HCT116 (cell line): ENCODE results near the gene BAD. TPM values are rescaled to one million over a fixed set of nuclear protein-coding genes. Genes with fewer than 3 reads are reported as not detected.
"Not testable (repeated sequence)": the region's sequence is repeated elsewhere in the genome, so short reads cannot be mapped to it uniquely, and the experiment has no call there.

Experiments
- ATAC-seq: fragments of 200-7000 bp; cut with Tn5 transposase; 2 replicates; pipeline ENCODE4 v1.9.1; 2020; ENCODE audit warnings: mild to moderate bottlenecking, moderate library complexity
- BruUV-seq: library from RNA; stranded (reverse); fragments of 400-500 nt; replicated peaks from 2 replicates; lab custom pipeline; 2021; lab: Mats Ljungman, UMichigan
- CTCF ChIA-PET: fragments of 300-600 bp; sonication (Branson Sonifier 250); formaldehyde crosslinking; loops from one replicate; lab custom pipeline; 2021; ENCODE audit warnings: antibody characterized with exemption; lab: Charles Lee
- POLR2A ChIA-PET: fragments of 300-600, 350-600 bp; sonication (Branson Sonifier 250); formaldehyde crosslinking; loops from one replicate; lab custom pipeline; 2021; ENCODE audit warnings: antibody characterized with exemption; lab: Charles Lee
- RAD21 ChIA-PET, 2 experiments: fragments of 300-600 bp; sonication (Branson Sonifier 250); formaldehyde crosslinking; loops; one replicate each; lab custom pipeline; 2023; ENCODE audit warnings: low total read pairs in 2 of 2; ENCODE audit not compliant: uncharacterized antibody in 2 of 2, unreplicated experiment in 2 of 2, low non-redundant PET in 1 of 2; lab: Charles Lee
- DNase-seq: peaks from one replicate; pipeline ENCODE4 v3.0.0-alpha.2; 2010; ENCODE audit warnings: low read depth, low spot score
- H2AFZ ChIP-seq: fragments of 200-600 bp; shearing (Covaris generic), sonication (generic); 2 replicates; pipeline ENCODE4 v1.6.1; 2017; ENCODE audit warnings: low read depth, mixed run types, mixed read lengths, antibody characterized with exemption, low read length; ENCODE audit not compliant: poor library complexity, severe bottlenecking
- H3K27ac ChIP-seq: 2 replicates; pipeline ENCODE4 v1.5.1; 2012; ENCODE audit warnings: low read depth, low read length
- H3K27me3 ChIP-seq: fragments of 200-600 bp; sonication (generic); 2 replicates; pipeline ENCODE4 v1.6.1; 2016; ENCODE audit warnings: mixed run types, low read length, mixed read lengths; ENCODE audit not compliant: insufficient read depth
- H3K36me3 ChIP-seq, 2 experiments: fragments of 200-500 bp in 1 of 2; fragments of 200-600 bp in 1 of 2; sonication (Bioruptor generic) in 1 of 2; sonication (generic) in 1 of 2; 2 replicates each; pipeline versions ENCODE4 v1.5.1 to v1.6.1; 2014 to 2016; ENCODE audit warnings: low read length in 2 of 2, inconsistent platforms in 1 of 2, mixed read lengths in 1 of 2, mixed run types in 1 of 2; ENCODE audit not compliant: insufficient read depth in 2 of 2, control insufficient read depth in 1 of 2
- H3K4me1 ChIP-seq, 2 experiments: fragments of 200-600 bp in 1 of 2; sonication (generic) in 1 of 2; 2 replicates each; pipeline versions ENCODE4 v1.5.1 to v1.6.1; 2012 to 2017; ENCODE audit warnings: low read length in 2 of 2, inconsistent platforms in 1 of 2, mild to moderate bottlenecking in 1 of 2, mixed read lengths in 1 of 2, mixed run types in 1 of 2, moderate library complexity in 1 of 2; ENCODE audit not compliant: insufficient read depth in 2 of 2, control insufficient read depth in 1 of 2
- H3K4me2 ChIP-seq: fragments of 200-600 bp; sonication (generic); 2 replicates; pipeline ENCODE4 v1.6.1; 2017; ENCODE audit warnings: mixed run types, low read length, mixed read lengths
- H3K4me3 ChIP-seq, 2 experiments: fragments of 200-600 bp in 1 of 2; sonication (generic) in 1 of 2; replicated peaks in 1 of 2; 2 replicates each; pipeline ENCODE4 v1.5.1; 2011 to 2016; ENCODE audit warnings: low read length in 2 of 2, control low read depth in 1 of 2, low read depth in 1 of 2, mild to moderate bottlenecking in 1 of 2, mixed read lengths in 1 of 2, mixed run types in 1 of 2
- H3K79me2 ChIP-seq: fragments of 200-600 bp; sonication (generic); 2 replicates; pipeline ENCODE4 v1.6.1; 2017; ENCODE audit warnings: mild to moderate bottlenecking, mixed run types, low read length, moderate library complexity, mixed read lengths; ENCODE audit not compliant: insufficient read depth
- H3K9ac ChIP-seq: fragments of 200-600 bp; sonication (generic); 2 replicates; pipeline ENCODE4 v1.6.1; 2016; ENCODE audit warnings: low read length, mixed read lengths
- H3K9me2 ChIP-seq: fragments of 200-600 bp; sonication (generic), shearing (Covaris generic); 2 replicates; pipeline ENCODE4 v1.6.1; 2017; ENCODE audit warnings: mixed run types, mild to moderate bottlenecking, moderate library complexity; ENCODE audit not compliant: insufficient read depth
- H3K9me3 ChIP-seq, 2 experiments: fragments of 200-500 bp in 1 of 2; fragments of 200-600 bp in 1 of 2; sonication (Bioruptor generic) in 1 of 2; sonication (generic) in 1 of 2; 2 replicates each; pipeline ENCODE4 v1.6.1; 2014 to 2017; ENCODE audit warnings: low read length in 2 of 2, mixed read lengths in 2 of 2, inconsistent platforms in 1 of 2, low read depth in 1 of 2, mild to moderate bottlenecking in 1 of 2, mixed run types in 1 of 2, moderate library complexity in 1 of 2; ENCODE audit not compliant: control insufficient read depth in 1 of 2, insufficient read depth in 1 of 2
- H4K20me1 ChIP-seq: fragments of 200-600 bp; sonication (generic), shearing (Covaris generic); 2 replicates; pipeline ENCODE4 v1.6.1; 2017; ENCODE audit warnings: mixed run types, mild to moderate bottlenecking, moderate library complexity; ENCODE audit not compliant: insufficient read depth
- ATF3 ChIP-seq: IDR thresholded peaks from 2 replicates; pipeline ENCODE4 v1.6.1; 2012
- CBX3 ChIP-seq: IDR thresholded peaks from 2 replicates; pipeline ENCODE4 v1.6.1; 2012; ENCODE audit warnings: low read depth
- CEBPB ChIP-seq: IDR thresholded peaks from 2 replicates; pipeline ENCODE4 v1.6.1; 2012; ENCODE audit warnings: low read depth
- EGR1 ChIP-seq: IDR thresholded peaks from 2 replicates; pipeline ENCODE4 v1.6.1; 2012; ENCODE audit warnings: low read depth
- EZH2phosphoT487 ChIP-seq: fragments of 200-600 bp; IDR thresholded peaks from 2 replicates; pipeline ENCODE4 v1.6.1; 2018; ENCODE audit warnings: antibody characterized with exemption, borderline replicate concordance
- FOSL1 ChIP-seq: IDR thresholded peaks from 2 replicates; pipeline ENCODE4 v1.6.1; 2012; ENCODE audit warnings: low read depth
- JUND ChIP-seq: IDR thresholded peaks from 2 replicates; pipeline ENCODE4 v1.6.1; 2012
- MAX ChIP-seq: IDR thresholded peaks from 2 replicates; pipeline ENCODE4 v1.6.1; 2012
- SP1 ChIP-seq: IDR thresholded peaks from 2 replicates; pipeline ENCODE4 v1.6.1; 2012; ENCODE audit warnings: low read depth
- SRF ChIP-seq: IDR thresholded peaks from 2 replicates; pipeline ENCODE4 v1.6.1; 2012; ENCODE audit warnings: low read depth
- YY1 ChIP-seq: IDR thresholded peaks from 2 replicates; pipeline ENCODE4 v1.6.1; 2011; ENCODE audit warnings: low read length, low read depth, moderate library complexity, mild to moderate bottlenecking; ENCODE audit not compliant: insufficient replicate concordance; ENCODE audit errors: extremely low read depth
- intact Hi-C: fragments of 100-400 bp; cut with micrococcal nuclease; formaldehyde crosslinking; loops from 2 replicates; pipeline ENCODE4 v1.10.0; 2022
- total RNA-seq: library from RNA; stranded (reverse); gene quantifications from one replicate; pipeline ENCODE4 v1.2.1, GENCODE V29; 2021; ENCODE audit not compliant: unreplicated experiment
- TF ChIP-seq, protein P1 (sequence below): IDR thresholded peaks from 2 replicates; pipeline ENCODE4 v1.6.1; 2012; ENCODE audit warnings: low read depth

Gene BAD
- total RNA-seq, 1 experiment from 2014 or later = 51.9 TPM

GRCh38 chr11:64307795-64308194 lies 23.3 kb upstream of the BAD start:
- H3K9ac ChIP-seq, H3K9me2 ChIP-seq, H3K36me3 ChIP-seq, DNase-seq, H4K20me1 ChIP-seq, H3K27me3 ChIP-seq, H2AFZ ChIP-seq, BruUV-seq, H3K4me3 ChIP-seq, H3K9me3 ChIP-seq, ATAC-seq: not testable (repeated sequence)
- RAD21 ChIA-PET = interaction anchor here in 1 of 2 experiments (0.9 kb wide), 1 partner anchor 47 kb away, joined by 4 read pairs; no protein-coding TSS in a partner anchor
- Histone ChIP-seq H3K4me2 (0 out of 2 replicates have a peak overlapping the region, but pooled peaks have one; percentile 98), H3K4me1 (peaks cover 12 to 37% of the 10 kb centered on the region in 2 experiments; a peak in 3 of 4 replicates), H3K27ac (peak overlapping the region; percentile 96; the same call in 1 of the 2 replicates), H3K79me2 (peaks cover 40% of the 10 kb centered on the region)
- intact Hi-C loops = loop anchor here (5.0 kb wide), 1 partner anchor 35 kb away; the partner anchor contains the start of gene CCDC88B
- CTCF ChIA-PET = interaction anchor here (1.6 kb wide), 1 partner anchor 10 kb away, joined by 5 read pairs; the partner anchor contains the start of genes PRDX5 and TRMT112
- POLR2A ChIA-PET = interaction anchor here (0.7 to 5.5 kb wide), 4 partner anchors 10 to 65 kb away, joined by 3 to 30 read pairs (median 4); partner anchors contain the start of genes PRDX5 and TRMT112

DNA sequence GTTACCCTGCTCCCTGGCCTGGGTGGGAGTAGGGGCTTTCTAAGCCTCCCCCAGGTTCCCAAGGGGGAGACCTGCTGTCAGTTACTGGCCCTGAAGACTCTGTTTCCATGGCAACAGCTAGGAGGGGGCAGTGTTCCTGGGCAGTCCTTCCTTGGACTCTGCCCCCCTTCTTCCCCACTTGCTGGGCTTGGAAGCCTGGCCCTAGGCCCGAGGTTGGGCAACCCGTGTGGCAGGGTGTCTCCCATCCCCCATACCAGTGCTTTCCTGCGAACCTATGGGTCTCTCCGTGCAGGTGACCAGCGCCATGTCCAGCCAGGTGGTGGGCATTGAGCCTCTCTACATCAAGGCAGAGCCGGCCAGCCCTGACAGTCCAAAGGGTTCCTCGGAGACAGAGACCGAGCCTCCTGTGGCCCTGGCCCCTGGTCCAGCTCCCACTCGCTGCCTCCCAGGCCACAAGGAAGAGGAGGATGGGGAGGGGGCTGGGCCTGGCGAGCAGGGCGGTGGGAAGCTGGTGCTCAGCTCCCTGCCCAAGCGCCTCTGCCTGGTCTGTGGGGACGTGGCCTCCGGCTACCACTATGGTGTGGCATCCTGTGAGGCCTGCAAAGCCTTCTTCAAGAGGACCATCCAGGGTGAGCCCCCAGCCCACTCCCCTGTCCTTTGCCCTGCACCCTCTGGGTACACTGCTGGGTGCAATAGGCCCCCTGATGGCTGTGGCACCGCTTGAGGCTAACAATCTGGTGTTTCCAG lies 22.6 kb upstream of the BAD start:
- ChIA-PET POLR2A (interaction anchor here (0.7 to 5.5 kb wide), 3 partner anchors 11 to 66 kb away, joined by 3 to 30 read pairs (median 4); partner anchors contain the start of genes PRDX5 and TRMT112), CTCF (interaction anchor here (0.6 to 1.6 kb wide), 3 partner anchors 11 to 25 kb away, joined by 3 to 5 read pairs (median 3); partner anchors contain the start of genes PRDX5 and TRMT112)
- no peak for TF ChIP-seq ATF3
- TF ChIP-seq SRF = no peak
- no peak for TF ChIP-seq FOSL1
- no peak for TF ChIP-seq SP1
- no peak for TF ChIP-seq MAX
- TF ChIP-seq EZH2phosphoT487 = no peak
- TF ChIP-seq, protein P1, sequence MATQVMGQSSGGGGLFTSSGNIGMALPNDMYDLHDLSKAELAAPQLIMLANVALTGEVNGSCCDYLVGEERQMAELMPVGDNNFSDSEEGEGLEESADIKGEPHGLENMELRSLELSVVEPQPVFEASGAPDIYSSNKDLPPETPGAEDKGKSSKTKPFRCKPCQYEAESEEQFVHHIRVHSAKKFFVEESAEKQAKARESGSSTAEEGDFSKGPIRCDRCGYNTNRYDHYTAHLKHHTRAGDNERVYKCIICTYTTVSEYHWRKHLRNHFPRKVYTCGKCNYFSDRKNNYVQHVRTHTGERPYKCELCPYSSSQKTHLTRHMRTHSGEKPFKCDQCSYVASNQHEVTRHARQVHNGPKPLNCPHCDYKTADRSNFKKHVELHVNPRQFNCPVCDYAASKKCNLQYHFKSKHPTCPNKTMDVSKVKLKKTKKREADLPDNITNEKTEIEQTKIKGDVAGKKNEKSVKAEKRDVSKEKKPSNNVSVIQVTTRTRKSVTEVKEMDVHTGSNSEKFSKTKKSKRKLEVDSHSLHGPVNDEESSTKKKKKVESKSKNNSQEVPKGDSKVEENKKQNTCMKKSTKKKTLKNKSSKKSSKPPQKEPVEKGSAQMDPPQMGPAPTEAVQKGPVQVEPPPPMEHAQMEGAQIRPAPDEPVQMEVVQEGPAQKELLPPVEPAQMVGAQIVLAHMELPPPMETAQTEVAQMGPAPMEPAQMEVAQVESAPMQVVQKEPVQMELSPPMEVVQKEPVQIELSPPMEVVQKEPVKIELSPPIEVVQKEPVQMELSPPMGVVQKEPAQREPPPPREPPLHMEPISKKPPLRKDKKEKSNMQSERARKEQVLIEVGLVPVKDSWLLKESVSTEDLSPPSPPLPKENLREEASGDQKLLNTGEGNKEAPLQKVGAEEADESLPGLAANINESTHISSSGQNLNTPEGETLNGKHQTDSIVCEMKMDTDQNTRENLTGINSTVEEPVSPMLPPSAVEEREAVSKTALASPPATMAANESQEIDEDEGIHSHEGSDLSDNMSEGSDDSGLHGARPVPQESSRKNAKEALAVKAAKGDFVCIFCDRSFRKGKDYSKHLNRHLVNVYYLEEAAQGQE = no peak
- no peak for TF ChIP-seq CBX3
- TF ChIP-seq JUND = no peak
- no peak for TF ChIP-seq EGR1
- no peak for TF ChIP-seq CEBPB
- TF ChIP-seq YY1 = no peak
- TF ChIP-seq, all 23 proteins: peak for 0
- Histone ChIP-seq H3K9ac (peak overlapping the region; percentile 92), H2AFZ (no peak overlapping the region), H3K27ac (peak overlapping the region; percentile 96), H3K27me3 (no peaks in the 10 kb centered on the region), H3K4me3 (peak overlapping the region; percentile 67 to 81), H3K4me1 (peaks cover 12 to 37% of the 10 kb centered on the region in 2 experiments; a peak in 3 of 4 replicates), H3K36me3 (peaks cover 0 to 8% of the 10 kb centered on the region in 2 experiments; a peak in 1 of 4 replicates), H3K9me3 (no peaks in the 10 kb centered on the region), H4K20me1 (no peaks in the 10 kb centered on the region), H3K4me2 (peak overlapping the region; percentile 98), H3K9me2 (no peaks in the 10 kb centered on the region), H3K79me2 (peaks cover 37% of the 10 kb centered on the region)
- no TSS peak for BruUV-seq
- no peak for DNase-seq
- RAD21 ChIA-PET = interaction anchor here in 1 of 2 experiments (0.9 kb wide), 1 partner anchor 48 kb away, joined by 4 read pairs; no protein-coding TSS in a partner anchor
- intact Hi-C loops = loop anchor here (5.0 kb wide), 1 partner anchor 35 kb away; the partner anchor contains the start of gene CCDC88B
- ATAC-seq = no peak
